ENCODE results near the gene UBE2A.

UBE2A gene

DNA sequence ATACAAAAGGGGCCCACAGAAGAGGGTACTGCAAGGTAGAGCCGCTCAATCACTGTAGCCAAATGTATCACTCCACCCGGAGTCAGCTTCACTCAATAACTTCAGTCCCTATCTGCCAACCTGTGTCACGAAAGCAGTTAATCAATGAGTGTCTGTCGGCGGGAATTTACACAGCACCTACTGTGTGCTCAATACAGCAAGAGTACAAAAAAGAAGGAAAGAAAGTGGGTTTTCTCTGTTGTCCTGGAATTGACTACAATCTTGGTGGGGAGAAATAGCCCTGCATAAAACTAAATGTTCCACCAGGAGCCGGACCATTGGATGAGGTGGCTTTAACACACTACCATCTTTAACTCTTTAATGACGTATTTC lies 32.6 kb downstream of the UBE2A start:
- TF ChIP-seq, protein P1, sequence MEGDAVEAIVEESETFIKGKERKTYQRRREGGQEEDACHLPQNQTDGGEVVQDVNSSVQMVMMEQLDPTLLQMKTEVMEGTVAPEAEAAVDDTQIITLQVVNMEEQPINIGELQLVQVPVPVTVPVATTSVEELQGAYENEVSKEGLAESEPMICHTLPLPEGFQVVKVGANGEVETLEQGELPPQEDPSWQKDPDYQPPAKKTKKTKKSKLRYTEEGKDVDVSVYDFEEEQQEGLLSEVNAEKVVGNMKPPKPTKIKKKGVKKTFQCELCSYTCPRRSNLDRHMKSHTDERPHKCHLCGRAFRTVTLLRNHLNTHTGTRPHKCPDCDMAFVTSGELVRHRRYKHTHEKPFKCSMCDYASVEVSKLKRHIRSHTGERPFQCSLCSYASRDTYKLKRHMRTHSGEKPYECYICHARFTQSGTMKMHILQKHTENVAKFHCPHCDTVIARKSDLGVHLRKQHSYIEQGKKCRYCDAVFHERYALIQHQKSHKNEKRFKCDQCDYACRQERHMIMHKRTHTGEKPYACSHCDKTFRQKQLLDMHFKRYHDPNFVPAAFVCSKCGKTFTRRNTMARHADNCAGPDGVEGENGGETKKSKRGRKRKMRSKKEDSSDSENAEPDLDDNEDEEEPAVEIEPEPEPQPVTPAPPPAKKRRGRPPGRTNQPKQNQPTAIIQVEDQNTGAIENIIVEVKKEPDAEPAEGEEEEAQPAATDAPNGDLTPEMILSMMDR (IDR thresholded peaks at IDR 0.05; ENCODE audit: low read depth, low read length): no peak
- DNase-seq (ENCODE audit: low read depth in 2 of 2): no peak
- peak overlapping the region; percentile 8 to 87 for H3K4me3 ChIP-seq (replicated peaks in 1 of 2; ENCODE audit: low read depth in 2 of 2, low read length in 2 of 2)

DNA sequence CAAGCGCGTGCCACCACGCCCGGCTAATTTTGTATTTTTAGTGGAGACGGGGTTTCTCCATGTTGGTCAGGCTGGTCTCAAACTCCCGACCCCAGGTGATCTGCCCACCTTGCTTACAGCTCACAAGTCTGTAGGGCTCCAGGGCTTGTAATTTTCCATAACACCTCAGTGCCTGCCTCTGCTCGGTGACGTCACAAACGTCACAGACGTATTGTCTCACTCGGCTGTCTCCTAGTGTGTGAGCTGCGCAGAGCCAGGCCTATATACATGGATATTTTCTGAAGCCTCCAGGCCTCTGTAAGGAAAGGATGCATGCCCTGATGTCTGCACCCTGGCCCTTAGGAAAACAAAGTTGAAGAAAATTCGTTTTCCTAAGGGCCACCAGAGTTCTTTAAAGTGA lies 40.4 kb downstream of the UBE2A start:
- H3K4me3 ChIP-seq (replicated peaks in 1 of 2; ENCODE audit: low read depth in 2 of 2, low read length in 2 of 2): no peak overlapping the region
- TF ChIP-seq, protein P1 (IDR thresholded peaks at IDR 0.05; ENCODE audit: low read depth, low read length): no peak
- DNase-seq (ENCODE audit: low read depth in 2 of 2): no peak

DNA sequence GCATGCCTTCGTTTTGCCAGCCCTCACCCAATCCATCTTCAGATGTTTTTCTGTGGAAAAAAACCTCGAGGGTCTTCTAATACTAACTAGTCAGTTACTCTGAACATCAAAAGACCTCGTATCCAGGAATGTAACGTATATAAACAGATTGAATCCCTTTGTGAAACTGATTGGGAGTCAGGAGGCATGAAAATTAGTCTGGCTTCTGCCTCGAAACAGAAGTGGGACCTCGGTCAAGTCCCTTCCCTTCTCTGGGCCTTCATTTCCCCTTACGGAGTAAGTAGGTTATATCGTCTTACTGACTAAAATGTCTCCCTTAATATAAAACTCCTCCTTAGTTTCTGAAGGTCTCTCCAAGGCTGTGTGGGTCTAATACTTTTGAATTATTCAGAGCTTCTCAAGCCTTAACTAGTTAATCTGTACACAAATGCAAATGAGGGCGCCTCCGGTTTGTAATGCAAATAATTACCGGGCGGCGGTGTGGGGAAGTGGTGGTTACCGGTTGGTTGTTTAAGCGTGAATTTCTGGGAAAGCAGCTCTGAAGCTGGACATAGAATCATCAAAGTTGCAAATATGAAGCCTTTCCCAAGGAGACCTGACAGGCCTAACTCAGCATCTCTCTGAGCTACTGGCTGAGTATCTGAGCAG lies 43.3 kb downstream of the UBE2A start:
- no peak for DNase-seq (ENCODE audit: low read depth in 2 of 2)
- TF ChIP-seq, protein P1 (IDR thresholded peaks at IDR 0.05; ENCODE audit: low read depth, low read length): no peak
- H3K4me3 ChIP-seq (replicated peaks in 1 of 2; ENCODE audit: low read depth in 2 of 2, low read length in 2 of 2): no peak overlapping the region

DNA sequence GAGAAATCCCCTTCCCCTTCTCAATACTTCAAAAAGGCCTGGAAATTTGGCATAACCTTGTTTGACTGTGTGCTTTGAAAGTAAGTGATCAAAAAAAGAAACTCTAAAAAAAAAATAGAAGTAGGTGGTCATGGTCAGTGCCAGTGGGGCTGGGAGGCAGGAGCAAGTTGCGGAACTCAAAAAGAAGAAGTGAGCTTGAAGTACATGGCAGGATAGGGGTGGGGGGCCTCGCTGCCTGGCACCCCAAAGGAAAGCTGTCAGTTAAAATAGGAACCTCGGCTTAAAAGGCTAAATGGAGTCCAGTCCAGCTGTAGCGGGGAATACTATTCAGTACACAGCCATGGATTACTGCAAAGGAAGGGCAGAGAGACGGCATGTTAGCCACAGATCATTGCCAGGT lies 44.1 kb downstream of the UBE2A start:
- no peak for DNase-seq (ENCODE audit: low read depth in 2 of 2)
- TF ChIP-seq, protein P1 (IDR thresholded peaks at IDR 0.05; ENCODE audit: low read depth, low read length): no peak
- H3K4me3 ChIP-seq (replicated peaks in 1 of 2; ENCODE audit: low read depth in 2 of 2, low read length in 2 of 2): no peak overlapping the region

- TF ChIP-seq, protein P1 (IDR thresholded peaks at IDR 0.05; ENCODE audit: low read depth, low read length): no peak
- H3K4me3 ChIP-seq (replicated peaks in 1 of 2; ENCODE audit: low read depth in 2 of 2, low read length in 2 of 2): no peak overlapping the region
- DNase-seq (ENCODE audit: low read depth in 2 of 2): peak; percentile 74 to 78
Measured at GRCh38 chrX:119622356-119623232, 48.2 kb downstream of the UBE2A start.

GRCh38 chrX:119624417-119624816 lies 50.1 kb downstream of the UBE2A start:
- DNase-seq (ENCODE audit: low read depth in 2 of 2): no peak
- no peak overlapping the region for H3K4me3 ChIP-seq (replicated peaks in 1 of 2; ENCODE audit: low read depth in 2 of 2, low read length in 2 of 2)
- TF ChIP-seq, protein P1 (IDR thresholded peaks at IDR 0.05; ENCODE audit: low read depth, low read length): no peak
